NCI-H2171 treated with DMSO at 0.1 percent for 48 hours (cell line): ENCODE measurements around the gene DOCK6.

Experiments used
- DNase-seq: peaks from one replicate; lab custom pipeline; 2025; lab: John Stamatoyannopoulos, UW

The DOCK6 gene

GRCh38 chr19:11247391-11247790 lies 14.9 kb downstream of the DOCK6 start:
- DNase-seq: no peak

DNA sequence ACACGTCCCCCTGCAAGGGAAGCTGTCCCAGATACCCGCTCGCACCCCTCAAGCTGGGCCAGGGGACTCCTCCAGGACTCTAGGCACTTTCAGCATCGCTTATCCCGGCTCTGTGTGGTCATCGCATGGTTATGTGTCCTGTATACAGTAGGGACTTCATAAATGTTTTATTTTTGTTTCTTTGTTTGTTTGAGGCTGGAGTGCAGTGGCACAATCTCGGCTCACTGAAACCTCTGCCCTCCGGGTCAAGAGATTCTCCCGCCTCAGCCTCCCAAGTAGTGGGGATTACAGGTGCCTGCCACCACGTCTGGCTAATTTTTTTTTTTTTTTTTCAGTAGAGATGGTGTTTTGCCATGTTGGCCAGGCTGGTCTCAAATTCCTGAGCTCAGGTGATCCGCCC lies 15.4 kb downstream of the DOCK6 start:
- DNase-seq: no peak

- no peak for DNase-seq
Measured at GRCh38 chr19:11244846-11245589, 17.3 kb downstream of the DOCK6 start.

DNA sequence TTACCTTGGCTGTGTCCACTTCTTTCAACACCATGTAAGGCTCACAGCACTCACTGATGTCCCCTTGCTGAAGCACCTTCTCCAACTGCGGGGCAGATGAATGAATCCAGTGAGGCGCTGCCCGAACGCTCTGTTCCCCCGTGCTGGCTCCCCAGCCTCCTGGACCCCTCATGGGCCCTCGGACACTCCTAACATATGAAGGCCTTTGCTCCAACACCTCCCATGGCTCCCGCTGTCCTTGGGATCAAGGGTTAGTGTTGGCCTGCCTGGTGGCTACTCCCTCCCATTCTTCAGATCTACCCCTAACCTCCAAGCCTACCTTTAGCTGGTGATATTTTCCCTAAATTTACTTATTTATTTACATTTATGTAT lies 18.5 kb downstream of the DOCK6 start:
- no peak for DNase-seq

- no peak for DNase-seq
Measured at GRCh38 chr19:11242864-11243797, 19.2 kb downstream of the DOCK6 start.

GRCh38 chr19:11242025-11242424 lies 20.3 kb downstream of the DOCK6 start:
- no peak for DNase-seq

GRCh38 chr19:11240008-11240444 lies 22.3 kb downstream of the DOCK6 start:
- DNase-seq: no peak

- no peak for DNase-seq
Measured at GRCh38 chr19:11239377-11240000, 22.8 kb downstream of the DOCK6 start, which contains the start of gene ANGPTL8. TSS of gene ANGPTL8 (plus strand) at chr19:11239619. CDS start at chr19:11239638, 19 bp downstream.

DNA sequence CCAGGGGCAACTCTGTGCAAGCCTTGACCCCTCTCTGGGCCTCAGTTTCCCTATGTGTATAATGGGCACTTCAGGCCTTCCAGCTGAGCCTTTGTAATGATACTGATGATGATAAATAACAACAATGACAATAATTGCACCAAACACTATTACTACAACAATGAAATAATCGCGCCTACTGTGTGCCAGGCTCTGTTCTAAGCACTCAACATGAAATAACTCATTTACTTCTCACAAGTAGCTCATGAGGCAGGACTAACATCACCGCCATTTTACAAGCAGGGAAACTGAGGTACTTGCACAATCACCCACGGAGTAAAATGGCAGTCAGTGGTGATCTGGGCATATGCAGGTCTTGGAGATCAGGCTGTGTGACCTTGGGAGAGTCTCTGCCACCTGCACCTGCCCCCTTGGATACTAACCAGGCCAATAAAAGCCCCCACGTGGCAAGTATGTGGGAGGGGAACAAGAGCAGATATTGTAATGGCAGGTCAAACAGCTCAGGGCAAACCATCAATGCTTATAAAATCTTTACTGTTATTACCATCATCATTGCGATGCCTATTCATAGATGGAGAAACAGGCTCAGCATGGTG lies 23.4 kb downstream of the DOCK6 start:
- DNase-seq: no peak

DNA sequence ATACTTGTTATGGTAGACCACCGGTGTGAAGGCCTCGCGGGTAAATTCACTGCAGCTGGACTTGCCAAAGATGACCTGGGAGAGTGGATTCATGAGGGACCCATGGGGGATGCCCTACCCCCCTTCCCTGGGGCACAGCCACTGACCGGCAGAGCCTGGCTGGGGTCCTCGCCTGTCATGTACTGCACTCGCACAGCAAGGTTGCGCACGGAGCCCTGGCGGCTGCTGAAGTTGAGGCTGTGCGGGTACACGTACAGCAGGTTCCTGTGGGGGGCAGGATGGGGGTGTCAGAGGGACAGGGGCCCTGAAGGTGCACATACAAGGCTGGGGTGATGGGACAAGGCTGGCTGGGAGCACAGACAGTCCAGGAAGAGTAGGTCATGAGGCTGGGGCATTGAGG lies 24.3 kb downstream of the DOCK6 start:
- DNase-seq: no peak

- no peak for DNase-seq
Measured at GRCh38 chr19:11237321-11237720, 25.0 kb downstream of the DOCK6 start.

DNA sequence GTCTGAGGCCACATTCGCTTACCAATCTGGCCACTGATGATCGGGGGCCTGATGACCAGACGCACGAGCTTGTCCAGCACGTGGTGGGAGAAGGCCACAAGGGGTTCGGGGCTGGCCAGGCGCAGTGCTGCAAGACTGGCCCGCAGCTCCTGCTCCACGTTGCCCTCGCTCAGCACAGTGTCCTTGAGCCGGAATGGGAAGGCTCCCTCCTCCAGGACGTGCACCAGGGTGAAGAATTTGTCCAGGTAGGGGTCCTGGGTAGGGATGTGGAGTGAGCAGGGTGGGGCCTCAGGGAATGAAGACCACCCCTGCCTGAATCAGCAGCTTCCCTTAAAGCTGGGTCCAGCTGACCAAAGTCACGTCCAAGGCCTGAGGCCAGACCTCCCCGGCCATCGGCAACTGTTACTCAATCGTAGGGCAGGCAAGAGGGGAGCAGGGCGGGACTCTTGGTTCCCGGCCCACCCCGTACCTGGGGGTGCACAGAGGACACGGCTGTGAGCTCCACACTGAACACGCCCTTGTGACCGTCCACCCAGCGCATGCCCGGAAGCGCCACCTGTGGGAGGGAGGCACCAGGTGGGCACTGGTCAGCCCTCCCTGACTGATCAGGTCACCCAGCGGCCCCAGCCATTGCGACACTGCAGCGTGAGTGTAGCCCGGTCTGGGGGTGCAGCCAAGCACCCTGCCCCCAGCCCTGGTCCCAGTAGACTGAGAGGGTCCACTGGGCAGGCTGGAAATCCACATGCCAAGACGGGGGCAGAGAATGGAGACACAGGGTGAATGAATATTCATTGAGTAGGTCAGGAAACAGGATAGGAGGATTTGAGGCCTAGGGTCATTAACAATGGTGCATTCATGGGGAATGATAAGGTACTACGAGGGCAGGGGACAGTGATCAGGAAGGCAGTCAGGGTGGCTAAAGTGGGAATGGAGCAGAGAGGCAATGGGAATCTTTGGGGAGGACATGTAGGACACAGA lies 25.7 kb downstream of the DOCK6 start:
- DNase-seq: no peak

GRCh38 chr19:11234486-11235075 lies 27.7 kb downstream of the DOCK6 start:
- DNase-seq: no peak

GRCh38 chr19:11233073-11233472 lies 29.3 kb downstream of the DOCK6 start:
- DNase-seq: no peak

- DNase-seq: no peak
Measured at GRCh38 chr19:11232555-11232954, 29.8 kb downstream of the DOCK6 start.

- no peak for DNase-seq
Measured at GRCh38 chr19:11230621-11231386, 31.5 kb downstream of the DOCK6 start.

DNA sequence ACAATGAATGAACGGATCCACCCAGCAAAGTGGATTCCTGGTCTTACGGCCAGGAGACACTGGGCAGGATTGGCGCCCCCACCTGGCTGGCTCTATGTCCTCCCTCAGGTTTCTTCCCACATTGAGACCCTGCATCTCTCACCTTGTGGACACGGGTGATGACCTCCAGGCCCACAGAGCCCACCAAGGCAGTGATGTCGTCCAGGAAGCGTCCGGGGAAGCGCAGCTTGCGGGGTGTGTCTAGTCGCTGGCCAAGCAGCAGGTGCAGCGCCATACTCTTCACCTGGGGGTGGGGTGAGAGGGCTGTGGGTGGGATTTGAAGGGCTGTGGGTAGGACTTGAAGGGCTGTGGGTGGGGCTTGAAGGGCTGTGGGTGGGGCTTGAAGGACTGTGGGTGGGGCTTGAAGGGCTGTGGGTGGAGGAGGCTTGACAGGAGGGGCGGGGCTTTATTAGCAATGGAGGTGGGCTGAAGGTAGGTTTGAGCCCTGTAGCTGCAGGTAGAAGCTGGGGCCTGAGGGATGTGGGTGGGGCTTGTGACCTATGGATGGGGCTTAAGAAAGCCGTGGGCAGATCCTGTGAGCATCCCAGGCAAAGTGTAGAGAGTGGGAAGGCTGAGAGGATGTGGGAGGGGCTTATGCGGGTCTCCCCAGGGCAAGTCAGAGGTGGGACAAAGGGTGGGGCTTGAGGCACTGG lies 35.0 kb downstream of the DOCK6 start:
- no peak for DNase-seq

DNA sequence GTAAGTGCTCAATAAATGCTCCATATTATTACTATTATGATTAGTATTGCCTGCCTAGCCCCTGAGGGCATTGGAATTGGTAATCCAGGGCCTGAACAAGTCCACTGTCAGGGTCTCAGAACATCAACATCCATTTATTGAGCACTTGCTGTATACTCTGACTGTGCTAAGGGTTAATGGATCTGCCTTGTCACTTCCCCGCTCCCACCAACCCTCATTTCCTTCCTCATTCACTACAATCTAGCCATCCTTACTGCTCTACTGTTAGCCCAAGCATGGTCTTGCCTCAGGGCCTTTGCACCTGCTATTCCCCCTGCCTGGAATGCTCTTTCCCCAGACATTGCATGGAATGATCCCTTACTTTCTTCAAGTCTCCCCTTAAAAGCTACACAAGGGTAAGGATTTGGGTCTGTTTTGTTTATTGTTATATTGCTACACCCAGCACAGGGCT lies 35.6 kb downstream of the DOCK6 start:
- DNase-seq: no peak

GRCh38 chr19:11225815-11226214 lies 36.5 kb downstream of the DOCK6 start:
- no peak for DNase-seq
